Mesenchymal stem cell (in vitro differentiated cells and primary cell): ENCODE data around the gene SCPEP1.

Experiments
- DNase-seq: peaks from one replicate; pipeline ENCODE4 v3.0.0-alpha.2; 2013
- H2AFZ ChIP-seq: one replicate; pipeline ENCODE4 v1.6.1; 2013; ENCODE audit warnings: low read depth, mild to moderate bottlenecking, control low read depth, inconsistent platforms, low read length, moderate library complexity
- H2AK5ac ChIP-seq: 2 replicates; pipeline ENCODE4 v1.6.1; 2013; ENCODE audit warnings: low read length, moderate library complexity, mild to moderate bottlenecking, inconsistent platforms; ENCODE audit not compliant: severe bottlenecking
- H2BK120ac ChIP-seq: one replicate; pipeline ENCODE4 v1.6.1; 2013; ENCODE audit warnings: low read depth, mild to moderate bottlenecking, inconsistent platforms, low read length, moderate library complexity
- H2BK12ac ChIP-seq, 2 experiments: one replicate each; pipeline ENCODE4 v1.6.1; 2013; ENCODE audit warnings: inconsistent platforms in 2 of 2, low read length in 2 of 2, mild to moderate bottlenecking in 2 of 2, moderate library complexity in 2 of 2, control low read depth in 1 of 2
- H2BK15ac ChIP-seq: one replicate; pipeline ENCODE4 v1.6.1; 2013; ENCODE audit warnings: mild to moderate bottlenecking, low read depth, inconsistent platforms; ENCODE audit not compliant: poor library complexity, severe bottlenecking
- H2BK5ac ChIP-seq: 2 replicates; pipeline ENCODE4 v1.6.1; 2013; ENCODE audit warnings: low read depth, mild to moderate bottlenecking, low read length, control low read depth, inconsistent platforms; ENCODE audit not compliant: poor library complexity, severe bottlenecking
- H3K14ac ChIP-seq, 2 experiments: one replicate each; pipeline ENCODE4 v1.6.1; 2013; ENCODE audit warnings: inconsistent platforms in 2 of 2, low read length in 2 of 2, control low read depth in 1 of 2, mild to moderate bottlenecking in 1 of 2, moderate library complexity in 1 of 2
- H3K18ac ChIP-seq, 2 experiments: one replicate each; pipeline ENCODE4 v1.6.1; 2013; ENCODE audit warnings: inconsistent platforms in 2 of 2, low read length in 2 of 2, control low read depth in 1 of 2, low read depth in 1 of 2, mild to moderate bottlenecking in 1 of 2
- H3K23ac ChIP-seq, 2 experiments: one replicate each; pipeline ENCODE4 v1.6.1; 2013; ENCODE audit warnings: inconsistent platforms in 2 of 2, low read length in 2 of 2, mild to moderate bottlenecking in 2 of 2, moderate library complexity in 2 of 2, control low read depth in 1 of 2
- H3K27ac ChIP-seq: 2 replicates; pipeline ENCODE4 v1.5.1; 2013; ENCODE audit warnings: mild to moderate bottlenecking, moderate library complexity, low read length, control low read depth, inconsistent platforms; ENCODE audit not compliant: poor library complexity, severe bottlenecking
- H3K27me3 ChIP-seq, 2 experiments: 2 replicates each; pipeline versions ENCODE4 v1.6.1 to v1.7.0; 2013; ENCODE audit warnings: low read length in 2 of 2, mild to moderate bottlenecking in 2 of 2, moderate library complexity in 2 of 2, control low read depth in 1 of 2, inconsistent platforms in 1 of 2; ENCODE audit not compliant: control insufficient read depth in 1 of 2, insufficient read depth in 1 of 2
- H3K36me3 ChIP-seq, 2 experiments: 2 replicates each; pipeline versions ENCODE4 v1.6.1 to v1.7.0; 2013; ENCODE audit warnings: low read length in 2 of 2, control low read depth in 1 of 2, inconsistent platforms in 1 of 2, low read depth in 1 of 2, mild to moderate bottlenecking in 1 of 2; ENCODE audit not compliant: insufficient read depth in 2 of 2, control insufficient read depth in 1 of 2
- H3K4ac ChIP-seq, 2 experiments: one replicate each; pipeline ENCODE4 v1.6.1; 2013; ENCODE audit warnings: inconsistent platforms in 2 of 2, low read length in 2 of 2, mild to moderate bottlenecking in 2 of 2, moderate library complexity in 2 of 2, control low read depth in 1 of 2, low read depth in 1 of 2
- H3K4me1 ChIP-seq: 2 replicates; pipeline ENCODE4 v1.6.1; 2013; ENCODE audit warnings: low read depth, low read length, control low read depth; ENCODE audit not compliant: control insufficient read depth, insufficient read depth
- H3K4me2 ChIP-seq: 2 replicates; pipeline ENCODE4 v1.6.1; 2013; ENCODE audit warnings: low read length, mild to moderate bottlenecking, inconsistent platforms; ENCODE audit not compliant: poor library complexity, severe bottlenecking
- H3K4me3 ChIP-seq, 2 experiments: 2 replicates each; pipeline versions ENCODE4 v1.5.1 to v1.7.0; 2013; ENCODE audit warnings: low read length in 2 of 2, mild to moderate bottlenecking in 2 of 2, control low read depth in 1 of 2, low read depth in 1 of 2; ENCODE audit not compliant: insufficient read depth in 1 of 2
- H3K79me1 ChIP-seq: replicated peaks from 2 replicates; pipeline ENCODE4 v1.6.1; 2013; ENCODE audit warnings: mild to moderate bottlenecking, control low read depth, low read length, inconsistent platforms; ENCODE audit not compliant: poor library complexity, severe bottlenecking
- H3K9ac ChIP-seq: 2 replicates; pipeline ENCODE4 v1.7.0; 2013; ENCODE audit warnings: mild to moderate bottlenecking, low read length, moderate library complexity
- H3K9me3 ChIP-seq: 2 replicates; pipeline ENCODE4 v1.7.0; 2013; ENCODE audit warnings: mild to moderate bottlenecking, low read length; ENCODE audit not compliant: control insufficient read depth
- H4K8ac ChIP-seq: one replicate; pipeline ENCODE4 v1.6.1; 2013; ENCODE audit warnings: inconsistent platforms, mild to moderate bottlenecking, low read length, moderate library complexity
- H4K91ac ChIP-seq: one replicate; pipeline ENCODE4 v1.6.1; 2013; ENCODE audit warnings: mild to moderate bottlenecking, low read length, inconsistent platforms
- WGBS: methylation state at CpG from one replicate; pipeline ENCODE4 v1.1.7; 2013; ENCODE audit warnings: mixed read lengths; 5-methylcytosine and 5-hydroxymethylcytosine counted together

SCPEP1 gene

GRCh38 chr17:57016071-57016763 is 38.3 kb downstream of the SCPEP1 start:
- Histone ChIP-seq H3K14ac (no peak overlapping the region), H2BK12ac (no peak overlapping the region), H3K23ac (no peak overlapping the region), H3K4me3 (no peak overlapping the region), H3K27ac (no peak overlapping the region), H2BK15ac (no peak overlapping the region), H2AK5ac (no peak overlapping the region), H3K4me2 (no peak overlapping the region), H3K4me1 (peaks cover 2% of the 10 kb centered on the region), H3K9ac (no peak overlapping the region), H3K18ac (no peak overlapping the region), H3K27me3 (peaks cover 9 to 24% of the 10 kb centered on the region in 2 experiments), H2BK120ac (no peak overlapping the region), H2BK5ac (no peak overlapping the region), H2AFZ (no peak overlapping the region), H3K79me1 (no peaks in the 10 kb centered on the region), H3K36me3 (no peaks in the 10 kb centered on the region), H3K9me3 (no peaks in the 10 kb centered on the region), H4K8ac (no peak overlapping the region), H4K91ac (no peak overlapping the region), H3K4ac (no peak overlapping the region)
- DNase-seq: no peak
- WGBS: 70% methylated on average over 5 of the region's 6 CpGs

- no peak overlapping the region for H3K4me2 ChIP-seq
- H3K27ac ChIP-seq: no peak overlapping the region
- no peak overlapping the region for H2BK5ac ChIP-seq
- DNase-seq: peak; percentile 8
- H3K18ac ChIP-seq: no peak overlapping the region
- WGBS: 58% methylated on average over 3 of the region's 3 CpGs
- H3K27me3 ChIP-seq: peaks cover 9 to 19% of the 10 kb centered on the region in 2 experiments
- no peak overlapping the region for H2BK120ac ChIP-seq
- no peak overlapping the region for H3K9ac ChIP-seq
- no peak overlapping the region for H4K8ac ChIP-seq
- H2BK12ac ChIP-seq: no peak overlapping the region
- no peak overlapping the region for H2BK15ac ChIP-seq
- H3K14ac ChIP-seq: no peak overlapping the region
- peaks cover 2% of the 10 kb centered on the region for H3K4me1 ChIP-seq
- H3K79me1 ChIP-seq: no peaks in the 10 kb centered on the region
- H3K23ac ChIP-seq: no peak overlapping the region
- no peaks in the 10 kb centered on the region for H3K9me3 ChIP-seq
- no peak overlapping the region for H4K91ac ChIP-seq
- H2AK5ac ChIP-seq: no peak overlapping the region
- no peak overlapping the region for H3K4me3 ChIP-seq
- no peak overlapping the region for H2AFZ ChIP-seq
- no peaks in the 10 kb centered on the region for H3K36me3 ChIP-seq
- H3K4ac ChIP-seq: no peak overlapping the region
Measured at GRCh38 chr17:57016764-57017116, 38.8 kb downstream of the SCPEP1 start.

GRCh38 chr17:57017625-57018024 is 39.7 kb downstream of the SCPEP1 start:
- no peak overlapping the region for H3K4me3 ChIP-seq
- WGBS: 72% methylated on average over 4 of the region's 4 CpGs

GRCh38 chr17:57020208-57020607 is 42.3 kb downstream of the SCPEP1 start:
- Histone ChIP-seq H3K27me3 (peaks cover 12 to 19% of the 10 kb centered on the region in 2 experiments), H3K4me1 (peaks cover 2% of the 10 kb centered on the region), H3K36me3 (no peaks in the 10 kb centered on the region), H3K27ac (no peak overlapping the region), H2AFZ (no peak overlapping the region), H3K18ac (no peak overlapping the region), H4K91ac (no peak overlapping the region), H3K4me2 (no peak overlapping the region), H3K4ac (no peak overlapping the region), H2AK5ac (no peak overlapping the region), H4K8ac (no peak overlapping the region), H3K79me1 (no peaks in the 10 kb centered on the region), H3K14ac (no peak overlapping the region), H3K9me3 (no peaks in the 10 kb centered on the region), H2BK12ac (no peak overlapping the region), H2BK15ac (no peak overlapping the region), H2BK5ac (no peak overlapping the region), H3K4me3 (no peak overlapping the region), H3K9ac (no peak overlapping the region), H2BK120ac (no peak overlapping the region), H3K23ac (no peak overlapping the region)
- DNase-seq: no peak
- WGBS: 87% methylated on average over 2 of the region's 3 CpGs

More at GRCh38 chr17:57017625-57018024, 39.7 kb downstream of the SCPEP1 start:
- Histone ChIP-seq H3K9ac (no peak overlapping the region), H2AFZ (peak overlapping the region; percentile 11), H2BK12ac (no peak overlapping the region), H2BK5ac (no peak overlapping the region), H3K14ac (no peak overlapping the region), H3K79me1 (no peaks in the 10 kb centered on the region), H4K91ac (no peak overlapping the region), H3K18ac (no peak overlapping the region), H4K8ac (no peak overlapping the region), H2BK120ac (no peak overlapping the region), H3K27me3 (peaks cover 9 to 16% of the 10 kb centered on the region in 2 experiments), H3K4me2 (no peak overlapping the region), H2AK5ac (no peak overlapping the region), H3K27ac (no peak overlapping the region), H3K36me3 (no peaks in the 10 kb centered on the region), H3K4ac (no peak overlapping the region), H3K23ac (no peak overlapping the region), H3K9me3 (no peaks in the 10 kb centered on the region), H2BK15ac (no peak overlapping the region), H3K4me1 (peaks cover 2% of the 10 kb centered on the region)
- DNase-seq: no peak
